Measurements from ENCODE around the gene SSUH2.
A peak's percentile ranks its signal among the peaks of the same experiment; 100 is the strongest.

The SSUH2 gene

GRCh38 chr3:8669019-8669418, 24.4 kb upstream of the SSUH2 start:
- H3K27ac ChIP-seq: no peak overlapping the region
- TF ChIP-seq ZFX (IDR thresholded peaks at IDR 0.05; ENCODE audit: borderline replicate concordance) (no peak), CTCF (IDR thresholded peaks at IDR 0.05) (no peak)

GRCh38 chr3:8668216-8668615, 23.6 kb upstream of the SSUH2 start:
- no peak for TF ChIP-seq CTCF (IDR thresholded peaks at IDR 0.05)
- TF ChIP-seq ZFX (IDR thresholded peaks at IDR 0.05; ENCODE audit: borderline replicate concordance): no peak
- no peak overlapping the region for H3K27ac ChIP-seq

GRCh38 chr3:8667463-8668091, 23.0 kb upstream of the SSUH2 start:
- no peak overlapping the region for H3K27ac ChIP-seq
- TF ChIP-seq ZFX (IDR thresholded peaks at IDR 0.05; ENCODE audit: borderline replicate concordance): no peak
- TF ChIP-seq CTCF (IDR thresholded peaks at IDR 0.05): no peak

GRCh38 chr3:8665407-8665896, 20.9 kb upstream of the SSUH2 start:
- TF ChIP-seq ZFX (IDR thresholded peaks at IDR 0.05; ENCODE audit: borderline replicate concordance) (no peak), CTCF (IDR thresholded peaks at IDR 0.05) (no peak)

GRCh38 chr3:8663177-8664061, 18.8 kb upstream of the SSUH2 start:
- H3K27ac ChIP-seq: no peak overlapping the region
- peak; percentile 81 for TF ChIP-seq CTCF (IDR thresholded peaks at IDR 0.05)
- no peak for TF ChIP-seq ZFX (IDR thresholded peaks at IDR 0.05; ENCODE audit: borderline replicate concordance)

More at GRCh38 chr3:8665407-8665896, 20.9 kb upstream of the SSUH2 start:
- H3K27ac ChIP-seq: no peak overlapping the region

- H3K27ac ChIP-seq: no peak overlapping the region
- TF ChIP-seq ZFX (IDR thresholded peaks at IDR 0.05; ENCODE audit: borderline replicate concordance): no peak
- no peak for TF ChIP-seq CTCF (IDR thresholded peaks at IDR 0.05)
These were observed 18.0 kb upstream of the SSUH2 start for GRCh38 chr3:8662594-8662993.

All from 22Rv1 (cell line).